ENCODE measurements around the gene HLA-DQA1. TPM values are rescaled to one million over a fixed set of nuclear protein-coding genes. Genes with fewer than 3 reads are reported as not detected.

Gene HLA-DQA1
- total RNA-seq, 1 experiment from 2014 or later: 0.22 TPM

DNA sequence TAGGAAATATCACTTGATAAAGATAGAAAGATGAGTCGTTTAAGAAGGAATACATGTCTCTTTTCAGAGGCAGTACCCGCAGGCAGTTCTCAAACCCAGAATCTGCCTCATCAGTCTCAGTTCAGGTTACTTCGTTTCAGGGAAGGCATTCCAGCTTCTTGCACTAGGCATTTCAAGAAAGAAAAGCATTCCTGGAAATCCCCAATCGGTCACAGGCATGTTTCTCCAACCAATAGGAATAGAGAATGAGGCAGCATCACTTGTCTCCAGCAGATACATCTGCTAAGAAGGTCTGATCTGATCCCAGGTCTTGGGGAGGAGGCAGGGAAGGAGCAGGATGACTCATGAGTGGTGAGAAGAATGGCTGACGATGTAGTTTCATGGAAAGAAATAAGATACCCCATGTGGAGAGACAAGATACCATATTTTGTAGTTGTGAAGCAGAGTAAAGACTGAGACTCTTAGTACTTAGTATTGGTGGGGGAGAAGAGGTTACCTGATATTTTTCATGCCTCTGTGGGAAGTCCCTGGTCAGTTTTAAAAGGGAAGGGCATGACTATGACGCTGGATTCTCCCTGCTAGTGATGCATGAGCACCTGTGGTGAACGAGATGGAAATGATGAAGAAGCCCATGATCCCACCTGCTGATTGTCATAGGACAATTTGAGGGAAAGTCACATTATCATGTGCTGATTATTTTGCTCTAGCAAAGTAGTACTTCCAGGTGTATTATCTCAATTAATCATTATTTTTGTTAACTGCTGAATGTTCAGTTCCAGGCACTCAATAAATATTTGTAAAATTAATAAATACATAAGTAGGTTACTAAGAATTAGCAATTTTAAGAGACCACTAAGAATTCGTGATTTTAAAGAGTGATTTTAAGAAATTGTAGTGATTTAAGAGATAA is 27.2 kb upstream of the HLA-DQA1 start:
- DNase-seq (ENCODE audit: low spot score): no peak
- ATAC-seq: peak; percentile 100
- Mint-ChIP-seq H3K4me3 (no peak overlapping the region), H3K27me3 (ENCODE audit: low read depth) (peaks cover 9% of the 10 kb centered on the region), H3K4me1 (peaks cover 3% of the 10 kb centered on the region), H3K27ac (no peak overlapping the region), H3K36me3 (no peaks in the 10 kb centered on the region), H3K9me3 (no peaks in the 10 kb centered on the region)
- CTCF ChIA-PET: no interaction called here
- POLR2A ChIA-PET: no interaction called here
- TF ChIP-seq SP1 (CRISPR knock-in tag; conservative IDR thresholded peaks at IDR 0.05): no peak
- no peak for TF ChIP-seq GABPB1 (CRISPR knock-in tag; IDR thresholded peaks at IDR 0.05)
- no peak for TF ChIP-seq PRRX2 (CRISPR knock-in tag; IDR thresholded peaks at IDR 0.05)

DNA sequence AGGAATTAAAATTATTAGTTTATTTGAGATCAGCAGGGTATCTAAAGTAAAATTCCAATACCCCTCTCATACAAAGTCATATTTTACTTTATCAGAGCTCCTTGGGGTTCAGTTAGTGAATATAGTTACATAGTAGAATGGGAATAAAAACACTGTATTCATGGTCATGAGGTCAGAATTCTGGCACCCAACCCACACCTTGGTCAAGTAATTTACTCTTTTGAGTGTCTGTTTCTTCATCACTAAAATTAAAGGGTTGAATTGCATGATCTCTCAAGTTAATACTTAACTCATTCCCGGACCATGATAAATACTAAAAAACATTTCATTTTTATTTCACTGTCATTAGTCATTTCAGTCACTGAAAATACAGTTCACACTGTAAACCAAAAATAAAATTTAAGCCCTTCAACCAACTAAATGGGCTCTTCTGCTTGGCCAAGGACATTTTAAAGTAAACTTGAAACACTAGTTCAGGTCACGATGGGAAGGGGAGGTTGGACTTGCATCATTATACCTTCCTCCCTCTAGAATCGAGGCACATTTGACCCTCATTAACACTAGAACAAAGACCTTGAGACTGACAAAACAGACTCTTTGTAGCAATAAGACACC is 26.4 kb upstream of the HLA-DQA1 start:
- Mint-ChIP-seq H3K4me1 (peaks cover 3% of the 10 kb centered on the region), H3K4me3 (no peak overlapping the region), H3K27me3 (ENCODE audit: low read depth) (peaks cover 9% of the 10 kb centered on the region), H3K27ac (peak overlapping the region; percentile 87; the same call in 1 of the 2 replicates), H3K9me3 (no peaks in the 10 kb centered on the region), H3K36me3 (no peaks in the 10 kb centered on the region)
- DNase-seq (ENCODE audit: low spot score): no peak
- POLR2A ChIA-PET: no interaction called here
- no peak for ATAC-seq
- TF ChIP-seq ZNF219 (CRISPR knock-in tag; IDR thresholded peaks at IDR 0.05; ENCODE audit: borderline replicate concordance) (no peak), SP1 (CRISPR knock-in tag; conservative IDR thresholded peaks at IDR 0.05) (no peak), ETV6 (CRISPR knock-in tag; IDR thresholded peaks at IDR 0.05) (no peak), CTCF (IDR thresholded peaks at IDR 0.05) (no peak)
- CTCF ChIA-PET: no interaction called here

GRCh38 chr6:32613475-32613874 is 23.7 kb upstream of the HLA-DQA1 start:
- TF ChIP-seq ZNF512 (CRISPR knock-in tag; IDR thresholded peaks at IDR 0.05; ENCODE audit: borderline replicate concordance): no peak
- no peak for TF ChIP-seq ZNF219 (CRISPR knock-in tag; IDR thresholded peaks at IDR 0.05; ENCODE audit: borderline replicate concordance)
- TF ChIP-seq ETV6 (CRISPR knock-in tag; IDR thresholded peaks at IDR 0.05): no peak
- TF ChIP-seq, protein P1, sequence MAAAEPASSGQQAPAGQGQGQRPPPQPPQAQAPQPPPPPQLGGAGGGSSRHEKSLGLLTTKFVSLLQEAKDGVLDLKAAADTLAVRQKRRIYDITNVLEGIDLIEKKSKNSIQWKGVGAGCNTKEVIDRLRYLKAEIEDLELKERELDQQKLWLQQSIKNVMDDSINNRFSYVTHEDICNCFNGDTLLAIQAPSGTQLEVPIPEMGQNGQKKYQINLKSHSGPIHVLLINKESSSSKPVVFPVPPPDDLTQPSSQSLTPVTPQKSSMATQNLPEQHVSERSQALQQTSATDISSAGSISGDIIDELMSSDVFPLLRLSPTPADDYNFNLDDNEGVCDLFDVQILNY (CRISPR knock-in tag; IDR thresholded peaks at IDR 0.05): no peak
- no peak for TF ChIP-seq ZNF138 (CRISPR knock-in tag; conservative IDR thresholded peaks at IDR 0.05)
- TF ChIP-seq ZNF232 (CRISPR knock-in tag; IDR thresholded peaks at IDR 0.05): no peak
- no peak for DNase-seq (ENCODE audit: low spot score)
- Mint-ChIP-seq H3K9me3 (no peaks in the 10 kb centered on the region), H3K27me3 (ENCODE audit: low read depth) (no peaks in the 10 kb centered on the region), H3K4me1 (peaks cover 14% of the 10 kb centered on the region), H3K36me3 (no peaks in the 10 kb centered on the region), H3K4me3 (no peak overlapping the region), H3K27ac (no peak overlapping the region)
- CTCF ChIA-PET: no interaction called here
- POLR2A ChIA-PET: no interaction called here
- no peak for ATAC-seq

DNA sequence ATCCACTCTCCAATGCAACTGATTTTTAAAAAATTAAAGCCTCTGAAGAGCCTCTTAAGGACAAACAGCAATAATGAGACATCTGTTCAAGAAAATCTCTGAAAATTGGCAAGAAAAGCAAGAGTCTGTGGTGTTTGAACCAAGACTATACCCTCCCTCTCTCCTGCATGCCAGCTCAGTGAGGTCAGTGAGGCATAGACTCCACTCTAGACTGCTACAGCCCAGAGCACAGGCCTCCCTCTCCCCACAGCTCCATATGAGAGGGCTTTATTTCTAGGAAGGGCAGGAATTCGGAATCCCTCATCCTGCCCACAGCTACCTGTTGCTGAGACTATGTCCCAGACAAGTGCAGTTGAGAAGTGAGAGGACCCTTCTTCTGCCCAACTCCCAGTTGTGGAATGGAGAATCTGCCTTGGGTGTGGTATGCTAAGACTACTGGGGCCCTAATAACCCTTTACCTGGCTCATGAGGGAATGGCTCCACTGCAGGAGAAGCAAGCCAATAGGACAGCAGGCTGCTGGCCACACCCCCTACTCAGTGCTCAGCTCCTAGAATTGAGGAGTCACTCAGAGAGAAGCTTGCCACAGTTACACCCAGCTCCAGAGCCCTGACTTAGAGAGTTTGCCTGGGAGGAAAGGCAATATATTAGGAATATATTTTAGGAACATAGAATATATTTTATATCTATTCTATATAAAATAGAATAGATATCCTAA is 22.7 kb upstream of the HLA-DQA1 start:
- peaks cover 14% of the 10 kb centered on the region for H3K4me1 Mint-ChIP-seq
- no peak overlapping the region for H3K4me3 Mint-ChIP-seq
- ChIA-PET POLR2A (no interaction called here), CTCF (no interaction called here)
- H3K9me3 Mint-ChIP-seq: peaks cover 3% of the 10 kb centered on the region; the same call in 1 of the 2 replicates
- H3K36me3 Mint-ChIP-seq: no peaks in the 10 kb centered on the region
- H3K27ac Mint-ChIP-seq: no peak overlapping the region
- DNase-seq (ENCODE audit: low spot score) (no peak), ATAC-seq (peak; percentile 20; the same call in 1 of the 2 replicates)
- H3K27me3 Mint-ChIP-seq (ENCODE audit: low read depth): no peaks in the 10 kb centered on the region; the same call in 1 of the 2 replicates
- TF ChIP-seq GRHL2 (CRISPR knock-in tag; IDR thresholded peaks at IDR 0.05; ENCODE audit: insufficient replicate concordance, severe bottlenecking) (no peak), FOXJ3 (CRISPR knock-in tag; IDR thresholded peaks at IDR 0.05; ENCODE audit: borderline replicate concordance) (no peak), ARID4B (CRISPR knock-in tag; IDR thresholded peaks at IDR 0.05; ENCODE audit: borderline replicate concordance) (no peak), TP53 (CRISPR knock-in tag; IDR thresholded peaks at IDR 0.05) (no peak)
- TF ChIP-seq, protein P2, sequence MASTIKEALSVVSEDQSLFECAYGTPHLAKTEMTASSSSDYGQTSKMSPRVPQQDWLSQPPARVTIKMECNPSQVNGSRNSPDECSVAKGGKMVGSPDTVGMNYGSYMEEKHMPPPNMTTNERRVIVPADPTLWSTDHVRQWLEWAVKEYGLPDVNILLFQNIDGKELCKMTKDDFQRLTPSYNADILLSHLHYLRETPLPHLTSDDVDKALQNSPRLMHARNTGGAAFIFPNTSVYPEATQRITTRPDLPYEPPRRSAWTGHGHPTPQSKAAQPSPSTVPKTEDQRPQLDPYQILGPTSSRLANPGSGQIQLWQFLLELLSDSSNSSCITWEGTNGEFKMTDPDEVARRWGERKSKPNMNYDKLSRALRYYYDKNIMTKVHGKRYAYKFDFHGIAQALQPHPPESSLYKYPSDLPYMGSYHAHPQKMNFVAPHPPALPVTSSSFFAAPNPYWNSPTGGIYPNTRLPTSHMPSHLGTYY (CRISPR knock-in tag; IDR thresholded peaks at IDR 0.05): no peak

Data from WTC11 (cell line).